Measurements from ENCODE around the gene EDC4. TPM values are rescaled to one million over a fixed set of nuclear protein-coding genes. Genes with fewer than 3 reads are reported as not detected.

EDC4 gene
- total and polyA plus RNA-seq, 2 experiments from 2014 or later = 39.6 to 98.5 TPM

GRCh38 chr16:67847064-67847861 is 25.6 kb upstream of the EDC4 start, which contains the start of gene CENPT:
CENPT (minus strand) TSS chr16:67847693; CDS start chr16:67833859, 13,834 bp downstream.
- Mint-ChIP-seq H3K27ac (peak within 1 kb of the TSS; percentile 89), H3K4me1 (peaks cover 37% of the 10 kb centered on the region), H3K27me3 (ENCODE audit: insufficient read depth, low read depth, poor library complexity) (peaks cover 14% of the 10 kb centered on the region), H3K9me3 (no peaks in the 10 kb centered on the region), H3K4me3 (peak within 1 kb of the TSS; percentile 95), H3K36me3 (ENCODE audit: low read depth) (peaks cover 25% of the 10 kb centered on the region)
- Histone ChIP-seq H3K36me3 (ENCODE audit: insufficient read depth) (0 out of 2 replicates have a peak, but pooled peaks cover 3% of the 10 kb centered on the region), H3K4me2 (peak within 1 kb of the TSS; percentile 98), H3K4me3 (peak within 1 kb of the TSS; percentile 91), H3K27me3 (ENCODE audit: insufficient read depth) (no peaks in the 10 kb centered on the region), H3K79me2 (replicated peaks; ENCODE audit: insufficient read depth) (peaks cover 80% of the 10 kb centered on the region), H3K9me2 (ENCODE audit: insufficient read depth) (no peaks in the 10 kb centered on the region), H2AFZ (no peak within 1 kb of the TSS), H3F3A (replicated peaks; ENCODE audit: low read depth) (peaks cover 37% of the 10 kb centered on the region), H3K4me1 (ENCODE audit: insufficient read depth) (peaks cover 37% of the 10 kb centered on the region), H4K20me1 (replicated peaks; ENCODE audit: insufficient read depth) (peaks cover 51% of the 10 kb centered on the region), H3K27ac (ENCODE audit: low read depth) (peak within 1 kb of the TSS; percentile 97)
- ATAC-seq (peak; percentile 21), DNase-seq (ENCODE audit: low spot score) (peak; percentile 62)
- TF ChIP-seq ZNF331 (CRISPR knock-in tag; IDR thresholded peaks at IDR 0.05; ENCODE audit: low read depth) = no peak
- TF ChIP-seq STAT1 (IDR thresholded peaks at IDR 0.05; ENCODE audit: unreplicated experiment) = no peak
- TF ChIP-seq POLR2AphosphoS5 (IDR thresholded peaks at IDR 0.05; ENCODE audit: low read depth) = no peak
- TF ChIP-seq ETS1 (IDR thresholded peaks at IDR 0.05) = no peak
- TF ChIP-seq CREB1 (CRISPR knock-in tag; IDR thresholded peaks at IDR 0.05; ENCODE audit: low read depth) = no peak
- no peak for TF ChIP-seq EZH2phosphoT487 (IDR thresholded peaks at IDR 0.05; ENCODE audit: unreplicated experiment)
- TF ChIP-seq ZNF462 (CRISPR knock-in tag; IDR thresholded peaks at IDR 0.05) = no peak
- no peak for TF ChIP-seq CTCF (conservative IDR thresholded peaks at IDR 0.05; ENCODE audit: low read depth in 2 of 2)
- TF ChIP-seq REST (IDR thresholded peaks at IDR 0.05; ENCODE audit: unreplicated experiment) = no peak
- no peak for TF ChIP-seq JUNB (IDR thresholded peaks at IDR 0.05; ENCODE audit: unreplicated experiment)
- TF ChIP-seq EZH2 (IDR thresholded peaks at IDR 0.05; ENCODE audit: low read depth, unreplicated experiment) = no peak
- TF ChIP-seq NANOG (IDR thresholded peaks at IDR 0.05; ENCODE audit: borderline replicate concordance) = no peak
- no peak for TF ChIP-seq ZNF114 (CRISPR knock-in tag; IDR thresholded peaks at IDR 0.05)

Measured in GM23338 (cell line).